ENCODE measurements around the gene NAV2.

Gene NAV2

GRCh38 chr11:19933132-19933735 is 220.6 kb downstream of the NAV2 start:
- DNase-seq = no peak

DNA sequence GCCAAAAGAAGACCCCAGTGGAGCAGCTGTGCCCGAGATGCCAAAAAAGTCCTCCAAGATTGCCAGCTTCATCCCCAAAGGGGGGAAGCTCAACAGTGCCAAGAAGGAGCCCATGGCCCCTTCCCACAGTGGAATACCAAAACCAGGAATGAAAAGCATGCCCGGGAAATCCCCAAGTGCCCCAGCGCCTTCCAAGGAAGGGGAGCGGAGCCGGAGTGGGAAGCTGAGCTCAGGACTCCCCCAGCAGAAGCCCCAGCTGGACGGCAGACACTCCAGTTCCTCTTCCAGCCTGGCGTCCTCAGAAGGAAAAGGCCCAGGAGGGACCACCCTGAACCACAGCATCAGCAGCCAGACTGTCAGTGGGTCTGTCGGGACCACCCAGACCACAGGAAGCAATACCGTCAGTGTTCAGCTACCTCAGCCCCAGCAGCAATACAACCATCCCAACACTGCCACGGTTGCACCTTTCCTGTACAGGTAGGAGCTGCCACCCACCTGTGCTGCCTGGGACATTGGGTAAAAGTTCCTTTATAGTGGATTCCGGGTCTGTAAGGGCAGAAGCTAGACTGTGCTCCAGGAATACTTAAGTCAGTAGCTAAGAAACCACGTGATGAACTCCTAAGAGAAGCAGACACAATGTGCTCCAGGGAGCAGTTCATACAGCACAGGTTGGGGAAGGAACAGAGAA is 221.3 kb downstream of the NAV2 start:
- no peak for DNase-seq

DNA sequence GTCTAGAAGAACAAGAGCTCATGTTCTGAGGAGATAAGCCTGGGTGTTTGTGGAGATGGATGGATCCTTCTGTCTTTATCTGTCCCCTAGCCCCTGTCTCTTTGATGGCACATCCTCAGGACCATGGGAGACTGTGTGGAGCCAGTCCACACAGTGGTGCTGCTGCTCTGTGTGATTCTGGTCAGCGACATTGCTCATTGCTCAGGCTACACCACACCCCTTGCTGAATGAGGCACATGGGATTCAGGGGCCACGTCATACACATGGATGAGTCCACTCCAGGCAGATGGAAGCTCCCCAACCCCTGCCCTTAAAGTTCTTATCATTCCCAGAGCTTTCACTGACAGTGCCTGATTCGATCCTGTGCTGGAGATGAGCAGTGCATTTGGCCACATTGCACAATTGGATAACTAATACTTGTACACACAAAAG is 222.2 kb downstream of the NAV2 start:
- no peak for DNase-seq

- DNase-seq = no peak
Measured at GRCh38 chr11:19935507-19935906, 222.9 kb downstream of the NAV2 start.

DNA sequence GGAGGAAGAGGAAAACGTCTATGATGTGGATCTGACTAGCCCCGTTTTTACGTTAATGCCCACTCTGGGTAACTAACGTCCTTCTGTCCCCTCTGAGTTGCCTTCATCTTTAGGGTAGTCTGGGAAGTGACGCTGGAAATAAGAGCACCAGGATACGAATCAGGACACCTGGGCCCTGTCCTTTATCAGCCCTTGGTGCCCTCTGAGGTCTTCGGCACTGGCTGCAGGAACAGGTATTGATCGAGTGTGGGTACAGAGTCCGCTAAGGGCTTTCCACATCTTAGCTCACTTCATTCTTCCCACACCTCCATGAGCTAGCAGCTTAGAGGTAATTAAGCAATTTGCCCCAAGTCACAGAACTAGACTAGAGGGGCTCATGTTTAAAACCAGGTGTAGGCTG is 223.8 kb downstream of the NAV2 start:
- no peak for DNase-seq

GRCh38 chr11:19938169-19938856 is 225.7 kb downstream of the NAV2 start:
- no peak for DNase-seq

- no peak for DNase-seq
Measured at GRCh38 chr11:19938866-19939265, 226.2 kb downstream of the NAV2 start.

DNA sequence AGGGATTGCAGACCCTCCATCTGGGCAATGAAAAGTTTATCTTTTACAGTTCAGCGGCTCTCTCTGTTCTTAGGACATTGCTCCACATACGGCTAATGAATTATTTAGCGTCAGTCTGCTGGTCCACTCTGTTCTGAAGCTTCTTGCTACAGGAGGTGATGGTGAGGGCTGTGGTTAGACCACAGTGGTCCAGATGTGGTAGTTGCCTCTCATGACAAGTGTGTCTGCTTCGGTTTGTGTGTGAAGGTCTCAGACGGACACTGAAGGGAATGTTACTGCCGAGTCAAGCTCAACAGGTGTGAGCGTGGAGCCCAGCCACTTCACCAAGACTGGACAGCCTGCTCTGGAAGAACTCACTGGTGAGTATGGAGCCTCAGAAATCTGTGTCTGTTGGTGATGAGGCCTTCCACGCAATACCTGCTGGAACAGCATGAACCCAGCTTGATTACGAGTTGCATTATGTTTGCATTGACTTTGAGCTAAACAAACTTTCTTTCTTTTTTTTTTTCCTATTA is 226.8 kb downstream of the NAV2 start:
- no peak for DNase-seq

GRCh38 chr11:19940831-19941230 is 228.2 kb downstream of the NAV2 start:
- no peak for DNase-seq

GRCh38 chr11:19946681-19947080 is 234.0 kb downstream of the NAV2 start:
- DNase-seq = no peak

DNA sequence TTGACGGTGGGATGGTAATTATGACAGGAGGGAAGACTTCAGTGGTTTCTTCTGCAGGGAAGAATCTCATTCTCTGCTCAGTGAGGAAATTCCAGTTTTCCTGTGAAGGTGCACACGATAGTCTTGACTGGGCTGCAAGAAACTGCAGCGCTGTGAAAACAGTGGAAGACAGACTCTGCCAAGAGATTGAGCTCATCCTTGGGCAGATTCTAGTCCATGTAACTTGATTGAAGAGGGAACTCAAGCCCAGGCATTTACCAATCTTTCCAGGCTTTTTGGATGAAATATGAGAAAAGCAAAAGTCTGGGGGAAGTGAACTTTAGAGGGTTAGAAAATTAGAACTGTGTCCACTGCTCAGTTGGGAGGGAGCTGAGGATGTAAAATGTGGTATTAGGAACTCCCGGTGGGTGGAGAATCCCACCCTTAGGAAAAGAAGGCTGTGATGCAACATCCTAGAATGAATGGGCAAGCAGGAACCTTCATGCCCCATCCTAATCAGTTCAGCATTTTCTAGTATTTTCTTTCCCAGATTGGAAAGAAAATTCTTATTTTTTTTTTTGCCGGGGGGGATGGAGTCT is 235.0 kb downstream of the NAV2 start:
- DNase-seq = no peak

DNA sequence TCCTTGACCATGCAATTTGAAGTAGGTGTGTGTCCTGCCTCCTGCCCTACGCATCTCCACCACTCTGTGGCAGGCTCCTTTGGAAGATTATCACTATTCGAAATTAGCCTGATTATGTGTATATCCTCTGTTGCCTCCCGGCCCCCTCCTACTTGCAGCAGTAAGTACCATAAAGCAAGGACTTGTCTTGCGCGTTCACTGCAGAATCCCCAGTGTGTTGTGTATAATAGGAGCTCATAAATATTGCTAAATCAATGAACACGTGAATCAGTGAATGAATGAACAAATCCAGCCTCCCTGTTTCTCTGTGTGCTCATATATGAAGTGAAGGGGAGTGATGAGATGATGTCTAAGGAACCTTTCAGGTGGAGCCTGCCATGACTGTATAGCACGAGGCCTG is 237.0 kb downstream of the NAV2 start:
- DNase-seq = no peak

GRCh38 chr11:19951558-19952115 is 239.0 kb downstream of the NAV2 start:
- DNase-seq = no peak

GRCh38 chr11:19952116-19952605 is 239.5 kb downstream of the NAV2 start:
- DNase-seq = no peak

- DNase-seq = no peak
Measured at GRCh38 chr11:19952911-19953310, 240.3 kb downstream of the NAV2 start.

DNA sequence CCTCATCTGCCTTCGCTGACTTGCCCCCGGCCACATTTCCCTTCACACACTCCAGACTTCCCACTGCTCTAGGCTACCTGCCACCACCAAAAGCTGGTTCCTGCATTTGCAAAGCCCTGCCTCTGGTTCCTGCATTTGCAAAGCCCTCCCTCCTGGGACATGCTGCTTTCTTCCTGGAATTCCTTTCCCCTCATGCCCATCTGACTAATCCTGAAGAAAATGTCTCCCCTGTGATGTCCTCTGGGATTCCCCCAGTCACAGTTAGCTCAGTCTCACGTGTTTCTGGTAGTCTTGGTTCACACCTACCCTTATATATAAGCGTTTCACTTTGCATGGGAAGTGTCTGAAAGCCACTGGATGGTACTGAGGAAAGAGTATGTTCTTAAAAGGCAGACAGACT is 240.7 kb downstream of the NAV2 start:
- DNase-seq = no peak

- no peak for DNase-seq
Measured at GRCh38 chr11:19953909-19954308, 241.3 kb downstream of the NAV2 start.

- no peak for DNase-seq
Measured at GRCh38 chr11:19954899-19955298, 242.3 kb downstream of the NAV2 start.

- no peak for DNase-seq
Measured at GRCh38 chr11:19955660-19956059, 243.0 kb downstream of the NAV2 start.

DNA sequence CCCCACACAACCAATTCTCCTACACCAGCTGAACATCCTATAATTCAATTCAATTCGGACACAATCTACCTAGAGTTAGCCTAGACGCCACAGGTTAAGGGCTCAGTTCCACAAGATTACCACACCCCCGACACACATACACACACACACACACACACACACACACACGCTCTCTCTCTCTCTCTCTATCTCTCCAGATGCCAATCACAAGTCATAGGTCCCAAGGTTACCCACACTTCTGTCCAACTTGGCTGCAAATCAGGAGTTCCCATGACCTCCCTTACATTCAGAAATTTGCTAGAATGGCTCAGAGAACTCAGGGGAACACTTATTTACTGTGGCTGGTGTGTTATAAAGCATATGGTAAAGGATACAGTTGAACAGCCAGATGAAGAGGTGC is 243.6 kb downstream of the NAV2 start:
- no peak for DNase-seq

GRCh38 chr11:19957294-19957943 is 244.8 kb downstream of the NAV2 start:
- DNase-seq = no peak

- DNase-seq = no peak
Measured at GRCh38 chr11:19958204-19958603, 245.6 kb downstream of the NAV2 start.

- DNase-seq = no peak
Measured at GRCh38 chr11:19959210-19959609, 246.6 kb downstream of the NAV2 start.

Data from activated naive CD4-positive, alpha-beta T cell (primary cell).